Lower leg skin (tissue), 4 donors: Measurements from ENCODE around the gene ASB17. TPM values are rescaled to one million over a fixed set of nuclear protein-coding genes. Genes with fewer than 3 reads are reported as not detected.
"Not testable (repeated sequence)": the region's sequence is repeated elsewhere in the genome, so short reads cannot be mapped to it uniquely, and the experiment has no call there.

Experiments
- DNase-seq, 2 donors: peaks; one replicate each; pipeline ENCODE4 v3.0.0-alpha.2; 2019; ENCODE audit warnings: low spot score in 2 of 2
- H3K4me3 ChIP-seq: fragments of 200-600 bp; sonication (generic); 2 replicates; pipeline ENCODE4 v1.5.1; 2017; ENCODE audit warnings: mild to moderate bottlenecking, low read depth; ENCODE audit not compliant: poor library complexity, severe bottlenecking
- CTCF ChIP-seq, 3 donors: fragments of 450-650 bp; IDR thresholded peaks; one replicate each; pipeline ENCODE4 v1.5.1; 2016; ENCODE audit warnings: antibody characterized with exemption in 3 of 3, mild to moderate bottlenecking in 3 of 3, moderate library complexity in 2 of 3
- POLR2A ChIP-seq, 2 donors: fragments of 450-650 bp; IDR thresholded peaks; one replicate each; pipeline ENCODE4 v1.6.1; 2016 to 2017; ENCODE audit warnings: antibody characterized with exemption in 2 of 2, mild to moderate bottlenecking in 1 of 2, moderate library complexity in 1 of 2
- WGBS, 2 donors: methylation state at CpG; one replicate each; pipeline ENCODE4 v1.1.5; 2018; 5-methylcytosine and 5-hydroxymethylcytosine counted together
- intact Hi-C: fragments of 100-400 bp; cut with DNase I; formaldehyde crosslinking; loops from one replicate; pipeline ENCODE4 v1.15.0; 2023; ENCODE audit warnings: low total_unique reads
- total RNA-seq, 4 donors: library from RNA; depleted of rRNA; stranded (reverse); fragments of >200 nt; gene quantifications; one replicate each; pipeline ENCODE4 v1.1.0, GENCODE V29; 2016

ASB17 gene
- total RNA-seq, 4 donors from 2014 or later, result not detected

- no peak overlapping the region for H3K4me3 ChIP-seq
- intact Hi-C loops, result no loop called here
Measured at GRCh38 chr1:75954586-75954985, 22.4 kb upstream of the ASB17 start.

GRCh38 chr1:75953461-75953860 lies 21.3 kb upstream of the ASB17 start:
- 87 to 91% methylated on average over 4 of the region's 4 CpGs for WGBS, 2 donors
- DNase-seq, result no peak
- TF ChIP-seq POLR2A (IDR thresholded peaks at IDR 0.05) (no peak), CTCF (IDR thresholded peaks at IDR 0.05) (no peak)
- no peak overlapping the region for H3K4me3 ChIP-seq
- intact Hi-C loops, result no loop called here

More at GRCh38 chr1:75954586-75954985, 22.4 kb upstream of the ASB17 start:
- no peak for DNase-seq
- TF ChIP-seq POLR2A (IDR thresholded peaks at IDR 0.05) (no peak), CTCF (IDR thresholded peaks at IDR 0.05) (no peak)

- intact Hi-C loops, result no loop called here
- no peak for DNase-seq
- WGBS, 2 donors, result 74 to 79% methylated on average over 1 of the region's 1 CpG
- no peak for TF ChIP-seq CTCF (IDR thresholded peaks at IDR 0.05)
- H3K4me3 ChIP-seq, result no peak overlapping the region
Measured at GRCh38 chr1:75952016-75952415, 19.8 kb upstream of the ASB17 start.

GRCh38 chr1:75950176-75950575 lies 18.0 kb upstream of the ASB17 start:
- TF ChIP-seq POLR2A (IDR thresholded peaks at IDR 0.05), result no peak
- no peak for TF ChIP-seq CTCF (IDR thresholded peaks at IDR 0.05)
- DNase-seq, result no peak
- no peak overlapping the region for H3K4me3 ChIP-seq
- 82 to 90% methylated on average over 3 of the region's 3 CpGs for WGBS, 2 donors
- intact Hi-C loops, result no loop called here

GRCh38 chr1:75943037-75943436 lies 10.8 kb upstream of the ASB17 start:
- intact Hi-C loops, H3K4me3 ChIP-seq, DNase-seq: not testable (repeated sequence)
- WGBS, 2 donors, result 61 to 70% methylated on average over 4 of the region's 4 CpGs

GRCh38 chr1:75937034-75937433 lies 4.8 kb upstream of the ASB17 start:
- intact Hi-C loops, result no loop called here
- no peak for TF ChIP-seq CTCF (IDR thresholded peaks at IDR 0.05)
- no peak for TF ChIP-seq POLR2A (IDR thresholded peaks at IDR 0.05)
- 12 to 20% methylated on average over 1 of the region's 1 CpG for WGBS, 2 donors
- DNase-seq, result no peak
- no peak overlapping the region for H3K4me3 ChIP-seq
